Mucosa of descending colon (tissue), 3 donors: ENCODE results near the gene CDIPT. TPM values are rescaled to one million over a fixed set of nuclear protein-coding genes. Genes with fewer than 3 reads are reported as not detected.
"Not testable (repeated sequence)": the region's sequence is repeated elsewhere in the genome, so short reads cannot be mapped to it uniquely, and the experiment has no call there.

ENCODE experiments used
- ATAC-seq: fragments of 200-7000 bp; cut with Tn5 transposase; one replicate; pipeline ENCODE4 v1.9.1; 2020; ENCODE audit warnings: mild to moderate bottlenecking, moderate library complexity
- DNase-seq, 3 donors: peaks; one replicate each; pipeline ENCODE4 v3.0.0-alpha.2; 2020
- H3K36me3 ChIP-seq: fragments of 200-600 bp; one replicate; pipeline ENCODE4 v1.8.0; 2021; ENCODE audit warnings: low read depth, mild to moderate bottlenecking
- H3K4me1 ChIP-seq: fragments of 200-600 bp; one replicate; pipeline ENCODE4 v1.8.0; 2021; ENCODE audit warnings: low read depth, mild to moderate bottlenecking
- H3K4me3 ChIP-seq: fragments of 200-600 bp; one replicate; pipeline ENCODE4 v1.8.0; 2021; ENCODE audit warnings: mild to moderate bottlenecking
- H3K9me3 ChIP-seq: fragments of 200-600 bp; one replicate; pipeline ENCODE4 v1.8.0; 2021; ENCODE audit warnings: mild to moderate bottlenecking
- CTCF ChIP-seq: fragments of 200-600 bp; IDR thresholded peaks from one replicate; pipeline ENCODE4 v1.8.0; 2022; ENCODE audit warnings: antibody characterized with exemption, mild to moderate bottlenecking
- intact Hi-C, 2 donors: fragments of 100-400 bp; cut with DNase I in 1 of 2; cut with micrococcal nuclease in 1 of 2; formaldehyde crosslinking; loops; one replicate each; pipeline versions ENCODE4 v1.11.0 to v1.11.1; 2022; cut with DNase I, micrococcal nuclease
- long read RNA-seq, 2 donors: library from polyadenylated mRNA; unstranded; transcript quantifications; one replicate each; pipeline ENCODE4 v2.0.0, GENCODE V29; 2019 to 2021
- total RNA-seq, 3 donors: library from RNA; stranded (reverse); fragmentation: NEBNext Ultra II Directional in 2 of 3; extraction: Animal tissue kit (Norgen Biotek cat#: 25700) in 2 of 3; gene quantifications; one replicate each; pipeline versions ENCODE4 v1.2.1 to v1.2.4, GENCODE V29; 2021 to 2023
- donor health status: DM: no; HTN: no; CAD: no; lungs with moderate emphysema.
- donor health status: DM: no; HTN: no; CAD: no.
- donor health status: DM: no; HTN: yes; CAD: no.

The CDIPT gene
- 100 to 1,000 TPM in 1 of 3 donors, 10 to 100 TPM in 2; 53.1 to 102 (median 90.5) TPM for total RNA-seq
- long read RNA-seq, donor 1, transcript CDIPT-206 (6 exons, 1,015 nt): minor isoform, 11 of 281 reads
- long read RNA-seq, donor 1, transcript CDIPT-207 (5 exons, 1,671 nt): minor isoform, 10 of 281 reads
- long read RNA-seq, donor 1, transcript CDIPT-201 (6 exons, 2,353 nt): major isoform, 226 of 281 reads
- long read RNA-seq, donor 1, partial matches to known transcripts: 20 of 281 reads
- long read RNA-seq, donor 1, other reads (novel, unspliced or antisense): 10 of 281 reads
- long read RNA-seq, donor 2, transcript CDIPT-201 (6 exons, 2,353 nt): major isoform, 6 of 8 reads
- long read RNA-seq, donor 2, partial matches to known transcripts: 0 of 8 reads
- long read RNA-seq, donor 2, other reads (novel, unspliced or antisense): 1 of 8 reads

- DNase-seq (peak; percentile 91 to 94 (median 94)), ATAC-seq (peak; percentile 96)
- Histone ChIP-seq H3K9me3 (no peaks in the 10 kb centered on the region), H3K4me1 (peaks cover 18% of the 10 kb centered on the region), H3K4me3 (peak within 1 kb of the TSS; percentile 87), H3K36me3 (peaks cover 7% of the 10 kb centered on the region)
- intact Hi-C loops: no loop called here
- peak; percentile 38 for TF ChIP-seq CTCF
Observed at GRCh38 chr16:29862884-29863668, at the start of gene CDIPT. Gene CDIPT, minus strand, starts transcription at chr16:29863226. Its CDS starts 369 bp downstream, at chr16:29862857.

GRCh38 chr16:29912087-29912486, 49.1 kb upstream of the CDIPT start:
- Histone ChIP-seq H3K4me1 (no peaks in the 10 kb centered on the region), H3K36me3 (no peaks in the 10 kb centered on the region), H3K9me3 (no peaks in the 10 kb centered on the region), H3K4me3 (no peak overlapping the region)
- intact Hi-C loops: no loop called here
- no peak for DNase-seq
- ATAC-seq: no peak
- no peak for TF ChIP-seq CTCF

- TF ChIP-seq CTCF: no peak
- Histone ChIP-seq H3K4me1 (no peaks in the 10 kb centered on the region), H3K36me3 (no peaks in the 10 kb centered on the region), H3K4me3 (no peak overlapping the region), H3K9me3 (no peaks in the 10 kb centered on the region)
- intact Hi-C loops: no loop called here
- DNase-seq (no peak), ATAC-seq (peak; percentile 9)
Observed at GRCh38 chr16:29911676-29912010, 48.6 kb upstream of the CDIPT start.

- Histone ChIP-seq H3K9me3 (no peaks in the 10 kb centered on the region), H3K4me3 (no peak overlapping the region), H3K36me3 (no peaks in the 10 kb centered on the region), H3K4me1 (no peaks in the 10 kb centered on the region)
- ATAC-seq: peak; percentile 20
- intact Hi-C loops: no loop called here
- no peak for DNase-seq
- TF ChIP-seq CTCF: no peak
Observed at GRCh38 chr16:29910819-29911675, 48.0 kb upstream of the CDIPT start.

- H3K9me3 ChIP-seq, H3K36me3 ChIP-seq, H3K4me1 ChIP-seq, intact Hi-C loops, H3K4me3 ChIP-seq, ATAC-seq, DNase-seq: not testable (repeated sequence)
Observed at GRCh38 chr16:29909851-29910250, 46.8 kb upstream of the CDIPT start.
